K562 (cell line): ENCODE measurements around the gene DPRX. TPM values are rescaled to one million over a fixed set of nuclear protein-coding genes. Genes with fewer than 3 reads are reported as not detected.
"Not testable (repeated sequence)": the region's sequence is repeated elsewhere in the genome, so short reads cannot be mapped to it uniquely, and the experiment has no call there.

ENCODE experiments used
- ATAC-seq: fragments of 200-7000 bp; cut with Tn5 transposase; 3 replicates; pipeline ENCODE4 v1.9.1; 2020; ENCODE audit warnings: moderate library complexity
- BruUV-seq: library from RNA; stranded (reverse); fragments of 400-500 nt; replicated peaks from 2 replicates; lab custom pipeline; 2021; lab: Mats Ljungman, UMichigan
- CTCF ChIA-PET: fragments of 300-600 bp; formaldehyde crosslinking; extraction: SDS; loops from one replicate; lab custom pipeline; 2021; ENCODE audit warnings: low intra/inter-chr PET ratio; lab: Yijun Ruan, JAX
- POLR2A ChIA-PET: fragments of 300-600, 350-650 bp; sonication (Branson Sonifier 250); formaldehyde crosslinking; extraction: SDS; loops from one replicate; lab custom pipeline; 2021; ENCODE audit warnings: antibody characterized with exemption, inconsistent platforms; lab: Yijun Ruan, JAX
- DNase-seq, 4 experiments: peaks; one replicate each; pipeline versions ENCODE4 v3.0.0 to v3.0.0-alpha.2; 2011 to 2018; ENCODE audit warnings: low spot score in 3 of 4, mixed read lengths in 3 of 4; ENCODE audit errors: extremely low read depth in 1 of 4
- FAIRE-seq: peaks from 2 replicates; lab custom pipeline; 2011; peaks lifted over from hg19 to GRCh38; lab: Jason Lieb, UNC
- H2AFZ ChIP-seq: 2 replicates; pipeline ENCODE4 v1.6.0; 2011; ENCODE audit warnings: low read depth, low read length, control low read depth, inconsistent platforms
- H3K27ac ChIP-seq: fragments of 200-600 bp; 3 replicates; pipeline ENCODE4 v1.8.0; 2011; ENCODE audit warnings: low read depth, mild to moderate bottlenecking, control low read depth, inconsistent platforms, low read length, moderate library complexity, mixed read lengths; ENCODE audit errors: extremely low read depth
- H3K27me3 ChIP-seq, 2 experiments: fragments of 300-600 bp in 1 of 2; 2 replicates in 1 of 2; 3 replicates in 1 of 2; pipeline versions ENCODE4 v1.6.0 to v1.8.0; 2011; ENCODE audit warnings: inconsistent platforms in 2 of 2, low read length in 2 of 2, mild to moderate bottlenecking in 1 of 2, mixed read lengths in 1 of 2, moderate library complexity in 1 of 2; ENCODE audit not compliant: control insufficient read depth in 2 of 2, insufficient read depth in 2 of 2
- H3K36me3 ChIP-seq: fragments of 300-600 bp; 3 replicates; pipeline ENCODE4 v1.8.0; 2011; ENCODE audit warnings: mild to moderate bottlenecking, low read length, inconsistent platforms; ENCODE audit not compliant: control insufficient read depth, insufficient read depth
- H3K4me1 ChIP-seq, 2 experiments: fragments of 200-600 bp in 1 of 2; replicated peaks in 1 of 2; 2 replicates in 1 of 2; 3 replicates in 1 of 2; pipeline versions ENCODE4 v1.5.1 to v1.8.0; 2011; ENCODE audit warnings: inconsistent platforms in 2 of 2, low read length in 2 of 2, mild to moderate bottlenecking in 1 of 2, mixed read lengths in 1 of 2, moderate library complexity in 1 of 2; ENCODE audit not compliant: control insufficient read depth in 2 of 2, insufficient read depth in 2 of 2
- H3K4me2 ChIP-seq: 2 replicates; pipeline ENCODE4 v1.6.1; 2011; ENCODE audit warnings: low read length, control low read depth, inconsistent platforms, mixed read lengths; ENCODE audit not compliant: insufficient read depth
- H3K4me3 ChIP-seq: fragments of 200-600 bp; sonication (generic), shearing (Covaris generic); 2 replicates; pipeline ENCODE4 v1.5.1; 2016; ENCODE audit warnings: control low read depth, inconsistent platforms
- H3K79me2 ChIP-seq: fragments of 200-600 bp; 3 replicates; pipeline ENCODE4 v1.8.0; 2011; ENCODE audit warnings: low read length, inconsistent platforms; ENCODE audit not compliant: control insufficient read depth, insufficient read depth
- H3K9ac ChIP-seq, 2 experiments: 2 replicates each; pipeline versions ENCODE4 v1.6.0 to v1.6.1; 2011; ENCODE audit warnings: low read depth in 2 of 2, low read length in 2 of 2, control low read depth in 1 of 2, inconsistent platforms in 1 of 2, mild to moderate bottlenecking in 1 of 2, mixed read lengths in 1 of 2; ENCODE audit not compliant: insufficient read depth in 1 of 2
- H3K9me1 ChIP-seq: one replicate; pipeline ENCODE4 v1.6.0; 2011; ENCODE audit warnings: inconsistent platforms, mild to moderate bottlenecking, low read length, moderate library complexity; ENCODE audit not compliant: control insufficient read depth, insufficient read depth
- H3K9me3 ChIP-seq: replicated peaks from 2 replicates; pipeline ENCODE4 v1.5.1; 2011; ENCODE audit warnings: low read depth, low read length, inconsistent platforms; ENCODE audit not compliant: control insufficient read depth, insufficient read depth
- H4K20me1 ChIP-seq: replicated peaks from 2 replicates; pipeline ENCODE4 v1.6.1; 2011; ENCODE audit warnings: low read length, inconsistent platforms, mixed read lengths; ENCODE audit not compliant: control insufficient read depth, insufficient read depth
- MGA ChIP-seq: fragments of 450-650 bp; IDR thresholded peaks from 2 replicates; pipeline ENCODE4 v1.6.1; 2016; ENCODE audit warnings: mild to moderate bottlenecking, moderate library complexity
- NR2C2 ChIP-seq, 2 experiments: fragments of 200-800 bp in 1 of 2; sonication (Bioruptor generic) in 1 of 2; sonication (generic) in 1 of 2; formaldehyde crosslinking in 1 of 2; IDR thresholded peaks; 2 replicates each; pipeline versions ENCODE4 v1.6.1 to v1.8.0; 2016 to 2022; ENCODE audit warnings: mild to moderate bottlenecking in 1 of 2, missing compliant biosample characterization in 1 of 2, missing genetic modification characterization in 1 of 2, missing genetic modification reagents in 1 of 2
- SMAD4 ChIP-seq: fragments of 250-450 bp; sonication (Bioruptor Pico); conservative IDR thresholded peaks from 2 replicates; pipeline ENCODE4 v1.8.0; 2021; ENCODE audit warnings: inconsistent platforms, mild to moderate bottlenecking, moderate library complexity
- WGBS: fragments of 100-300 bp; shearing (Covaris generic); methylation state at CpG from one replicate; pipeline ENCODE4 v1.1.6; 2016; ENCODE audit warnings: low coverage, mixed read lengths; ENCODE audit not compliant: insufficient coverage; ENCODE audit errors: missing lambda C conversion rate; 5-methylcytosine and 5-hydroxymethylcytosine counted together
- in situ Hi-C: fragments of 300-500 bp; cut with MboI; formaldehyde crosslinking; loops from 4 replicates; pipeline ENCODE4 v1.15.0; 2018; ENCODE audit warnings: inconsistent platforms, mixed read lengths
- intact Hi-C: fragments of 100-400 bp; cut with micrococcal nuclease; formaldehyde crosslinking; loops from 2 replicates; pipeline ENCODE4 v1.14.2; 2022
- polyA plus RNA-seq, 8 experiments: library from polyadenylated mRNA; depleted of rRNA in 4 of 8; stranded (reverse) in 5 of 8; unstranded in 3 of 8; fragments of >200 nt; fragmentation: Nextera tagmentation in 2 of 8; fragmentation: Illumina TruSeq in 1 of 8; extraction: Ambion mirVana in 2 of 8; extraction: Trizol in 1 of 8; gene quantifications; 2 replicates each; pipeline versions ENCODE4 v1.2.1 to v1.2.3, GENCODE V29; 2011 to 2014; ENCODE audit warnings: inconsistent platforms in 1 of 8, missing spikeins in 1 of 8
- total RNA-seq, 7 experiments: library from RNA; depleted of rRNA in 6 of 7; stranded (reverse); fragments of >200 nt in 6 of 7; fragmentation: Illumina TruSeq in 2 of 7; extraction: Trizol in 2 of 7; gene quantifications; 2 replicates each; pipeline versions ENCODE4 v1.2.1 to v1.2.3, GENCODE V29; 2011 to 2021; ENCODE audit warnings: low replicate concordance in 1 of 7

Gene DPRX
- total and polyA plus RNA-seq, 9 of the 15 experiments (the other 6 are each of a cell fraction or from before 2014, with no cell fraction given) = not detected

GRCh38 chr19:53668804-53669203 is 37.0 kb downstream of the DPRX start:
- intact Hi-C loops, H3K79me2 ChIP-seq, FAIRE-seq, H3K9me3 ChIP-seq, H2AFZ ChIP-seq, ATAC-seq, H3K27ac ChIP-seq, H3K4me3 ChIP-seq, H3K9ac ChIP-seq, DNase-seq, POLR2A ChIA-PET, H3K4me1 ChIP-seq, in situ Hi-C loops, H3K9me1 ChIP-seq, BruUV-seq, H3K4me2 ChIP-seq, H3K36me3 ChIP-seq, H4K20me1 ChIP-seq, CTCF ChIA-PET: not testable (repeated sequence)
- 0% methylated on average over 2 of the region's 3 CpGs for WGBS
- H3K27me3 ChIP-seq = peaks cover 3 to 24% of the 10 kb centered on the region in 2 experiments; a peak in 2 of 5 replicates

GRCh38 chr19:53670345-53670744 is 38.5 kb downstream of the DPRX start:
- H3K27ac ChIP-seq = no peak overlapping the region
- DNase-seq (no peak), ATAC-seq (no peak), FAIRE-seq (no peak)
- no peak overlapping the region for H3K4me3 ChIP-seq
- no peak overlapping the region for H3K4me2 ChIP-seq
- no peak overlapping the region for H2AFZ ChIP-seq
- intact Hi-C loops (no loop called here), in situ Hi-C loops (no loop called here)
- no peaks in the 10 kb centered on the region for H3K4me1 ChIP-seq
- WGBS = 1% methylated on average over 5 of the region's 5 CpGs
- H3K9me3 ChIP-seq = no peaks in the 10 kb centered on the region
- H3K36me3 ChIP-seq = no peaks in the 10 kb centered on the region
- H3K9ac ChIP-seq = no peak overlapping the region
- CTCF ChIA-PET = no interaction called here
- no peaks in the 10 kb centered on the region for H3K79me2 ChIP-seq
- peaks cover 3 to 24% of the 10 kb centered on the region in 2 experiments; a peak in 2 of 5 replicates for H3K27me3 ChIP-seq
- H3K9me1 ChIP-seq = no peaks in the 10 kb centered on the region
- no TSS peak for BruUV-seq
- POLR2A ChIA-PET = no interaction called here
- H4K20me1 ChIP-seq = no peaks in the 10 kb centered on the region
- TF ChIP-seq SMAD4 (no peak), NR2C2 (CRISPR knock-in tag; IDR thresholded peaks at IDR 0.05) (no peak), NR2C2 (tag; IDR thresholded peaks at IDR 0.05) (no peak), MGA (no peak)
